SK-N-SH (cell line): ENCODE measurements around the gene LECT2. TPM values are rescaled to one million over a fixed set of nuclear protein-coding genes. Genes with fewer than 3 reads are reported as not detected.

Source experiments
- CTCF ChIA-PET: fragments of 300-600, 350-600 bp; formaldehyde crosslinking; extraction: SDS; loops from one replicate; lab custom pipeline; 2021; lab: Yijun Ruan, JAX
- POLR2A ChIA-PET: fragments of 350-600 bp; sonication (Branson Sonifier 250); formaldehyde crosslinking; extraction: SDS; loops from one replicate; lab custom pipeline; 2020; ENCODE audit warnings: antibody characterized with exemption, inconsistent platforms; lab: Yijun Ruan, JAX
- DNase-seq: peaks from one replicate; pipeline ENCODE4 v3.0.0; 2012
- H2AFZ ChIP-seq: fragments of 200-600 bp; sonication (generic); 2 replicates; pipeline ENCODE4 v1.8.1; 2016; ENCODE audit warnings: antibody characterized with exemption, mild to moderate bottlenecking, low read depth
- H3F3A ChIP-seq: fragments of 200-600 bp; sonication (generic); replicated peaks from 2 replicates; pipeline ENCODE3; 2016; ENCODE audit warnings: antibody characterized with exemption, mild to moderate bottlenecking; ENCODE audit not compliant: insufficient read depth
- H3K27ac ChIP-seq, 2 experiments: fragments of 200-500 bp in 1 of 2; fragments of 200-600 bp in 1 of 2; sonication (Bioruptor generic) in 1 of 2; sonication (generic), shearing (Covaris generic) in 1 of 2; 2 replicates each; pipeline versions ENCODE4 v1.5.1 to v1.6.1; 2014 to 2016; ENCODE audit warnings: low read depth in 2 of 2, inconsistent platforms in 1 of 2, low read length in 1 of 2, mild to moderate bottlenecking in 1 of 2, mixed read lengths in 1 of 2
- H3K27me3 ChIP-seq: fragments of 200-600 bp; sonication (generic), shearing (Covaris generic); 2 replicates; pipeline ENCODE4 v1.6.1; 2016; ENCODE audit warnings: mixed run types; ENCODE audit not compliant: insufficient read depth
- H3K36me3 ChIP-seq, 2 experiments: fragments of 200-500 bp in 1 of 2; fragments of 200-600 bp in 1 of 2; sonication (Bioruptor generic) in 1 of 2; sonication (generic) in 1 of 2; replicated peaks in 1 of 2; 2 replicates each; pipeline versions ENCODE3 to v1.5.1; 2014 to 2016; ENCODE audit warnings: low read length in 1 of 2, mild to moderate bottlenecking in 1 of 2; ENCODE audit not compliant: insufficient read depth in 2 of 2, control insufficient read depth in 1 of 2
- H3K4me1 ChIP-seq, 2 experiments: fragments of 200-500 bp in 1 of 2; fragments of 200-600 bp in 1 of 2; sonication (Bioruptor generic) in 1 of 2; sonication (generic), shearing (Covaris generic) in 1 of 2; 2 replicates each; pipeline versions ENCODE4 v1.5.1 to v1.6.1; 2014 to 2016; ENCODE audit warnings: low read depth in 1 of 2, low read length in 1 of 2, mixed run types in 1 of 2; ENCODE audit not compliant: insufficient read depth in 2 of 2, control insufficient read depth in 1 of 2
- H3K4me2 ChIP-seq: fragments of 200-600 bp; sonication (generic), shearing (Covaris generic); 2 replicates; pipeline ENCODE4 v1.6.1; 2017; ENCODE audit warnings: mixed run types
- H3K4me3 ChIP-seq, 2 experiments: fragments of 200-500 bp in 1 of 2; fragments of 200-600 bp in 1 of 2; sonication (Bioruptor generic) in 1 of 2; sonication (generic), shearing (Covaris generic) in 1 of 2; 2 replicates each; pipeline versions ENCODE4 v1.5.1 to v1.8.1; 2014 to 2016; ENCODE audit warnings: low read depth in 2 of 2, inconsistent platforms in 1 of 2, low read length in 1 of 2, mild to moderate bottlenecking in 1 of 2, mixed read lengths in 1 of 2, moderate library complexity in 1 of 2
- H3K79me2 ChIP-seq: fragments of 200-600 bp; sonication (generic); 2 replicates; pipeline ENCODE4 v1.8.1; 2017; ENCODE audit warnings: mild to moderate bottlenecking; ENCODE audit not compliant: insufficient read depth
- H3K9ac ChIP-seq: fragments of 200-600 bp; sonication (generic); 2 replicates; pipeline ENCODE4 v1.6.1; 2017; ENCODE audit warnings: mixed run types
- H3K9me2 ChIP-seq: fragments of 200-600 bp; sonication (generic); 2 replicates; pipeline ENCODE4 v1.6.1; 2017; ENCODE audit warnings: mixed run types
- H3K9me3 ChIP-seq: fragments of 200-600 bp; sonication (generic); 2 replicates; pipeline ENCODE4 v1.6.1; 2017; ENCODE audit warnings: mixed run types, mild to moderate bottlenecking, moderate library complexity
- H4K20me1 ChIP-seq: fragments of 200-600 bp; sonication (generic); 2 replicates; pipeline ENCODE4 v1.6.1; 2017; ENCODE audit warnings: mild to moderate bottlenecking, mixed run types; ENCODE audit not compliant: insufficient read depth
- ELF1 ChIP-seq: IDR thresholded peaks from 2 replicates; pipeline ENCODE4 v1.4.0; 2012
- FOSL2 ChIP-seq: IDR thresholded peaks from 2 replicates; pipeline ENCODE4 v1.4.0; 2012; ENCODE audit warnings: low read depth, mild to moderate bottlenecking, moderate library complexity, borderline replicate concordance
- FOXM1 ChIP-seq: IDR thresholded peaks from 2 replicates; pipeline ENCODE4 v1.4.0; 2012; ENCODE audit warnings: low read depth, mild to moderate bottlenecking
- GABPA ChIP-seq: IDR thresholded peaks from 2 replicates; pipeline ENCODE4 v1.4.0; 2012; ENCODE audit warnings: low read depth, mild to moderate bottlenecking
- GATA2 ChIP-seq: sonication (generic); formaldehyde crosslinking; IDR thresholded peaks from 2 replicates; pipeline ENCODE4 v1.5.0; 2020; ENCODE audit warnings: mild to moderate bottlenecking, missing genetic modification reagents
- JUND ChIP-seq: IDR thresholded peaks from 2 replicates; pipeline ENCODE4 v1.4.0; 2012
- MXI1 ChIP-seq: IDR thresholded peaks from 2 replicates; pipeline ENCODE4 v1.6.1; 2012; ENCODE audit warnings: mild to moderate bottlenecking, low read depth, low read length, improper control_type of control experiment
- NRF1 ChIP-seq: IDR thresholded peaks from 2 replicates; pipeline ENCODE4 v1.6.1; 2012; ENCODE audit warnings: low read depth, mild to moderate bottlenecking, low read length
- POLR2AphosphoS5 ChIP-seq: IDR thresholded peaks from 2 replicates; pipeline ENCODE4 v1.6.1; 2012; ENCODE audit warnings: low read depth, low read length
- RAD21 ChIP-seq: IDR thresholded peaks from 2 replicates; pipeline ENCODE4 v1.6.1; 2012; ENCODE audit warnings: mild to moderate bottlenecking, low read length
- RCOR1 ChIP-seq: fragments of 150-350 bp; IDR thresholded peaks from 2 replicates; pipeline ENCODE4 v1.6.1; 2017; ENCODE audit warnings: antibody characterized with exemption, low read length
- RXRA ChIP-seq: IDR thresholded peaks from 2 replicates; pipeline ENCODE4 v1.4.0; 2012; ENCODE audit warnings: low read depth, mild to moderate bottlenecking, borderline replicate concordance
- TCF12 ChIP-seq: IDR thresholded peaks from 2 replicates; pipeline ENCODE4 v1.4.0; 2012
- YY1 ChIP-seq: IDR thresholded peaks from 2 replicates; pipeline ENCODE4 v1.4.0; 2012; ENCODE audit warnings: low read depth, mild to moderate bottlenecking
- WGBS: methylation state at CpG from one replicate; pipeline ENCODE4 v1.1.6; 2017; ENCODE audit warnings: low lambda C conversion rate; 5-methylcytosine and 5-hydroxymethylcytosine counted together
- polyA plus RNA-seq, 3 experiments: library from polyadenylated mRNA; depleted of rRNA; stranded (reverse); fragments of >200 nt; gene quantifications; 2 replicates each; pipeline ENCODE4 v1.2.3, GENCODE V29; 2012
- TF ChIP-seq, protein P1 (sequence below): IDR thresholded peaks from 2 replicates; pipeline ENCODE4 v1.6.1; 2012; ENCODE audit warnings: mild to moderate bottlenecking, low read depth, low read length, moderate library complexity
- TF ChIP-seq, protein P2 (sequence below): IDR thresholded peaks from 2 replicates; pipeline ENCODE4; 2012

Gene LECT2
- polyA plus RNA-seq, 1 of the 3 experiments (the other 2 are of a cell fraction), result 0.18 TPM

DNA sequence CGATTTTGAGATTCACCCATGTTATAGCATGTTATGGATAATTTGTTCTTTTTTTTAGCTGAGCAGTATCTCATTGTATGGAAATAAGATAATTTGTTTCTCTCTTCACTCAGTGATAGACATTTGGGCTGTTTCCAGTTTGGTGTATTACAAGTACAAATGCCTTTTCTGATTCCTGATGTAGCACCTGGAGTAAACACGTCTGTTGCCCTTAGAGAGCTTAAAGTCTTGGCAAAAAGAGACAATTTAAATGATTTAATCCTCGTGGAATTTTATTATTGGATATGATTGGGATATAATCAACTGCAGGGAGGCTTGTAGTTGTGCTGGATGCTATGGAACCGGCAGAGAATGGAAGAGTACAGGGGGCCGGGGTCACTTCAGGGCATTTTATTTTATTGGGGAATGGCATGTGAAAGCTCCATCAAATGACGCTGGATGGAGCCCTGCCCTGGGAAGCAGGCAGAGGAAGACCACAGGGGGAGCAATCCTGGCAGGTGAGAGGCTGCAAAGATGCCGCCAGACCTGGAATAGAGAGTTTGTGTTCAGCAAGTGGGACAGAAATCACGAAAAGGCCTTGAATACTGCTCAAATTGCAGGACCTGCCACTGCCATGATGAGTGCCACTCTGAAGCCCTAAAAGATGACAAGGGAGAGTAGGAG lies 43.0 kb upstream of the LECT2 start (continued):
- TF ChIP-seq RCOR1 (no peak), MXI1 (no peak), JUND (no peak), FOXM1 (no peak), RXRA (no peak), YY1 (no peak), TCF12 (no peak), GATA2 (no peak), NRF1 (no peak), ELF1 (no peak)
- TF ChIP-seq, protein P1, sequence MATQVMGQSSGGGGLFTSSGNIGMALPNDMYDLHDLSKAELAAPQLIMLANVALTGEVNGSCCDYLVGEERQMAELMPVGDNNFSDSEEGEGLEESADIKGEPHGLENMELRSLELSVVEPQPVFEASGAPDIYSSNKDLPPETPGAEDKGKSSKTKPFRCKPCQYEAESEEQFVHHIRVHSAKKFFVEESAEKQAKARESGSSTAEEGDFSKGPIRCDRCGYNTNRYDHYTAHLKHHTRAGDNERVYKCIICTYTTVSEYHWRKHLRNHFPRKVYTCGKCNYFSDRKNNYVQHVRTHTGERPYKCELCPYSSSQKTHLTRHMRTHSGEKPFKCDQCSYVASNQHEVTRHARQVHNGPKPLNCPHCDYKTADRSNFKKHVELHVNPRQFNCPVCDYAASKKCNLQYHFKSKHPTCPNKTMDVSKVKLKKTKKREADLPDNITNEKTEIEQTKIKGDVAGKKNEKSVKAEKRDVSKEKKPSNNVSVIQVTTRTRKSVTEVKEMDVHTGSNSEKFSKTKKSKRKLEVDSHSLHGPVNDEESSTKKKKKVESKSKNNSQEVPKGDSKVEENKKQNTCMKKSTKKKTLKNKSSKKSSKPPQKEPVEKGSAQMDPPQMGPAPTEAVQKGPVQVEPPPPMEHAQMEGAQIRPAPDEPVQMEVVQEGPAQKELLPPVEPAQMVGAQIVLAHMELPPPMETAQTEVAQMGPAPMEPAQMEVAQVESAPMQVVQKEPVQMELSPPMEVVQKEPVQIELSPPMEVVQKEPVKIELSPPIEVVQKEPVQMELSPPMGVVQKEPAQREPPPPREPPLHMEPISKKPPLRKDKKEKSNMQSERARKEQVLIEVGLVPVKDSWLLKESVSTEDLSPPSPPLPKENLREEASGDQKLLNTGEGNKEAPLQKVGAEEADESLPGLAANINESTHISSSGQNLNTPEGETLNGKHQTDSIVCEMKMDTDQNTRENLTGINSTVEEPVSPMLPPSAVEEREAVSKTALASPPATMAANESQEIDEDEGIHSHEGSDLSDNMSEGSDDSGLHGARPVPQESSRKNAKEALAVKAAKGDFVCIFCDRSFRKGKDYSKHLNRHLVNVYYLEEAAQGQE, result no peak

DNA sequence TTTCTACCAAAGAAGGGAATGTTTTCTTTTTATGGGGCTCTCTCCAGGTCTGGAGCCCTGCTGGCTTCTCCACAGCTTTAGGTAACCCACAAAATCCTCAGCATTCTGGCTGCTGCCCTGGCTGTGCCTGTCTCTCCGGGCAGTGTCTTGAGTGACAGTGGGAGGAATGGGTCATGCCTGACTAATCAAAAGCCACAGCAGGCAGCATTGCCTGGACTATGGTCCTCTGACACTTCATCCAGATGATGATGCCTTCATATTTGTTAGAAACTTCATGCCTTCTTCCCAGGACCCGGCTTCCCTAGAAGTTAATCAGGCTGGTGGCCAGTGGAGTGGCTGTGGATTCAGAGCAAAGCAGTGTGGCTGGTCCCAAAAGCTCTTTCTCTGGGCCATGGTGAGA lies 41.8 kb upstream of the LECT2 start:
- peak overlapping the region; percentile 95 to 98 for H3K27ac ChIP-seq
- H3K4me1 ChIP-seq, result peaks cover 34 to 60% of the 10 kb centered on the region in 2 experiments
- POLR2A ChIA-PET, result no interaction called here
- H3F3A ChIP-seq, result peaks cover 49% of the 10 kb centered on the region
- H3K9ac ChIP-seq, result peak overlapping the region; percentile 43; the same call in 1 of the 2 replicates
- no peaks in the 10 kb centered on the region for H3K9me2 ChIP-seq
- TF ChIP-seq TCF12 (peak; percentile 43; the same call in 1 of the 2 replicates), FOSL2 (0 out of 2 replicates have a peak, but pooled peaks have one; percentile 8), GABPA (no peak), RAD21 (no peak), POLR2AphosphoS5 (no peak)
- TF ChIP-seq, protein P2, sequence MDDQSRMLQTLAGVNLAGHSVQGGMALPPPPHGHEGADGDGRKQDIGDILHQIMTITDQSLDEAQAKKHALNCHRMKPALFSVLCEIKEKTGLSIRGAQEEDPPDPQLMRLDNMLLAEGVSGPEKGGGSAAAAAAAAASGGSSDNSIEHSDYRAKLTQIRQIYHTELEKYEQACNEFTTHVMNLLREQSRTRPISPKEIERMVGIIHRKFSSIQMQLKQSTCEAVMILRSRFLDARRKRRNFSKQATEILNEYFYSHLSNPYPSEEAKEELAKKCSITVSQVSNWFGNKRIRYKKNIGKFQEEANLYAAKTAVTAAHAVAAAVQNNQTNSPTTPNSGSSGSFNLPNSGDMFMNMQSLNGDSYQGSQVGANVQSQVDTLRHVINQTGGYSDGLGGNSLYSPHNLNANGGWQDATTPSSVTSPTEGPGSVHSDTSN, result peak; percentile 73
- H3K36me3 ChIP-seq, result no peaks in the 10 kb centered on the region
- H4K20me1 ChIP-seq, result no peaks in the 10 kb centered on the region
- H2AFZ ChIP-seq, result no peak overlapping the region
- peaks cover 8% of the 10 kb centered on the region; the same call in 1 of the 2 replicates for H3K79me2 ChIP-seq
- H3K27me3 ChIP-seq, result no peaks in the 10 kb centered on the region
- no peak overlapping the region; a peak in 1 of 4 replicates for H3K4me3 ChIP-seq
- 60% methylated on average over 2 of the region's 2 CpGs for WGBS
- H3K4me2 ChIP-seq, result peak overlapping the region; percentile 13; the same call in 1 of the 2 replicates
- no peak for DNase-seq
- CTCF ChIA-PET, result interaction anchor here (0.6 to 2.7 kb wide), 5 partner anchors 10 to 1324 kb away, joined by 3 to 9 read pairs (median 5); no protein-coding TSS in a partner anchor
- H3K9me3 ChIP-seq, result no peaks in the 10 kb centered on the region
